NAMALWA (cell line): ENCODE data around the gene RFTN1.

ENCODE experiments used
- DNase-seq: peaks from one replicate; pipeline ENCODE4 v3.0.0-alpha.2; 2015; ENCODE audit warnings: low spot score

Gene RFTN1

GRCh38 chr3:16528581-16528993 is 15.1 kb upstream of the RFTN1 start:
- DNase-seq = no peak

GRCh38 chr3:16528106-16528505 is 14.6 kb upstream of the RFTN1 start:
- DNase-seq = no peak

- no peak for DNase-seq
These were observed 10.7 kb upstream of the RFTN1 start for GRCh38 chr3:16524196-16524595.

GRCh38 chr3:16523778-16524177 is 10.3 kb upstream of the RFTN1 start:
- DNase-seq = no peak

DNA sequence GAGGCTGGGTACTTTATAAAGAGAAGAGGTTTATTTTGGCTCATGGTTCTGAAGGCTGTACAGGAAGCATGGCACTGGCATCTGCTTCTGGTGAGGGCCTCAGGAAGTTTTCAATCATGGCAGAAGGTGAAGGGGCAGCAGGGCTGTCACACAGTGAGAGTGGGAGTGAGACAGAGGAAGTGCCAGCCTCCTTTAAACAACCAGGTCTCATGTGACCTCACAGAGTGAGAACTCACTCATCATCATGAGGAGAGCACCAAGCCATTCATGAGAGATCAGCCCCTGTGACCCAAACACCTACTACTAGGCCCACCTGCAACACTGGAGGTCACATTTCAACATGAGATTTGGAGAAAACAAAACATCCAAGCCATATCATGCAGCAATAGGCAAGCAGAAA is 9.3 kb upstream of the RFTN1 start:
- no peak for DNase-seq

GRCh38 chr3:16520970-16521881 is 7.7 kb upstream of the RFTN1 start:
- no peak for DNase-seq

DNA sequence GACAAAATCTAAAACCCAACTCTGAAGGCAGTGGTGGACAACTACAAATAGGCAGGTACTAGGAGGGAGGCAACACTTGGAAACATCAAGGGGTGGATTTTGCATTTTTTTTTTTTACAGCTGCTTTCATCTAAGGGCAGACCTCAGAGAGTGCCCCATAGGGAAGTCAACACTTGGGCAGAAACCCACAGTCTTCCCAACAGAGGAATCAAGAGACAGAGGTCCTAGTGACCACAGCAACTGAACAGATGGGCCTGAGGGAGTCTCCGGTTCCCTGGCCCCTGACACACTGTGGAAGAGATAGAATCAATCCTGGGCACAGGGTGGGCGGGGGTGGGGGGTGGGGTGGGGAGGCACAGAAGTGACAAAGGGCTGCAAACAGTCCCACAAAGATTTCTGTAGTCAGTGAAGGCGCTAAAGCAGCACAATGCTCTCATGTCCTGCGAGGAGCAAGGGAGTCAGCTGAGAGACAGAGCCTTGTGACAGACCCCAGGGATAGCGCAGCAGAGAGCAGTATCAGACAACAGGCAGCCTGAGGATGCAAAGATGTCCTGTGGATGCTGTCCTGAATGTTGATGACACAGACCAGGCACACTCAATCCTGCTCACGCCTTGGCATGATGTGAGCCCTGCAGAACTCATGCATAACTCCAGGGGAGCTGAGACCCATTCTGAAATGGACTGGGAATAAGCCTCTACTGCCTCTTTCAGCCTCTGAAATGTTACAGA is 6.9 kb upstream of the RFTN1 start:
- DNase-seq = no peak

- peak; percentile 67 for DNase-seq
These were observed 3.4 kb upstream of the RFTN1 start for GRCh38 chr3:16516695-16517481.

DNA sequence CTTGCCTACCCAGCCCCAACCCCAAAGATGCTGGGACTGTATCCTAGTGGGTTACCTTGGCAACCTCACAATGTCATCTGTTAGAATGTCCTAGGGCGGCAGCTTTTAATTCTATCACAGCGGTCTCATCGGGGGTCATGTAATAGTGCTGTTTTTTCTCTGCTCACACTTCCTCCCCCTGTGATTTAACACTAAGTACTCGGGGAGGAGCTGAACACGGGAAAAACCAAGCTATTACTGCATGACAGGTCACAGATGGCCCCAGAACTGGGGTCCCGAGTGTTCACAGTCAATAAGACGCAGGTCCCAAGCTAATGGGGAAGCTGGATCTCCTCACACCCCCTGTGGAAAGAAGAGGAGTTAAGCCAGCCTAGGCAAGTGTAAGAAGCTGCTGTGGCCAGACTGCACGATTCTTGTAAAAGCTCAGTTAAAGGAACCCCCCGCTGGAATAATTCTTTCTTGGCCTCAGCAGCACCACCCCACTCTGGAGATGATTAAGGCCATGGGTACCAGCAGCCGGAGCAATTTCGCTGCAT is 2.5 kb upstream of the RFTN1 start:
- peak; percentile 80 for DNase-seq

DNA sequence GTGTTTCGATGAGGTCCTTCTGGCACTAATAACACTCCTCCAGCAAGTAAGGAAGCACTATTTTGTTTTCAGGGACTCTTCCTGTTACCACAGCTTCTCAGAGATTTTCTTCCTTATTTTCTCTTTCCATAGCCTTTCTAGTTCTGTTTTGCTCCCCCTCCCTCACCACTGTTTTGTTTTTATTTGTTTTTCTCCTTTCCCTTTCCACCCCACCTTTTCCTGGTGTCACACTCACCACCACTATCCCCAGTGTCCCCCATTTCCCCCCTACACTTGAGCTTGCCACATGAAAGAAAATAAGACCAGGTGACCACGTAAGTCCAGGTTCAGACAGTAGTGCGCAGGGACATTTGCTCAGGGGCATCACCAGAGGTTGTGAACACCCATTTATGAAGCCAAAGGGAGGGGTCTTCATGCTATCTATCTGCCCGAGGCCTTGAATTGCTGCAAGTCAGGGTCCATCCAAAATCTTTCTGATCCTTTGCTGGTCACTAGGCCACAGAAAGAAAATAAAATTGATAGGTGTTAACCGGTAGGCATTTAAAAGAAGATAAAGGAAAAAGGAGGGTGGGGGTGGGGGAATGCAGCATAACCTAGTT is 1.4 kb upstream of the RFTN1 start:
- DNase-seq = peak; percentile 33

DNA sequence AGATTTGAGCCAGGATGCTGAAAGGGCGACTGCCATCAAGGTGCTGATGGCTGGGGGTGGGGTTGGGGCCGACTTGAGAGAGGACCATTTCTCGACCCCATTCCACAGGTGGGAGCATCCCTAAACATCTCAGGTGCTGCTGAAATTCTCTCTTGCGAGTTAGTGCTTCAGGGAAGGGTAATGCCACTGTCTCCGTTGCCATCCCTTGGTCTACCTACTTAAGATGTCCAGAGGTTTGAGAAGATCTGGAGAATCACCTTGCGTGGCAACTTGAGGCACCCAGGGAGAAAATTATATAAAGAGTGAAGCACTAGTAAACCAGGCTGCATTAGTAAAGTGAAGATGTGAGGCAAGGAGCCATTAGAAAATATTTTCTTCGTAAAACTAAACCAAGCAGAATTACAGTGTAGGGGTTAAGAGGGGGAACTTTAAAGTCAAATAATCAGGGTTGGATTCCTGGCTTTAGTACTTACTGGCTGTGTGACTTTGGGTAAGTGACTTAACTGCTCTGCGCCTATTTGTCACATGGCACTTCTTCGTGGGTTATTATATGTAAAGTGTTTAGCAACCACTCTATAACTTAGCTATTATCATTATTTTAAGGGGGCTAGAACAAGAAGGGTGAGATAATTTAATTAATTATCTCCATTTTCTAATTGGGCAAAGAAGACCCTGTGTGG is 662 bp upstream of the RFTN1 start:
- peak; percentile 41 for DNase-seq

- peak; percentile 91 for DNase-seq
These were observed 911 bp downstream of the RFTN1 start for GRCh38 chr3:16512435-16513140.

DNA sequence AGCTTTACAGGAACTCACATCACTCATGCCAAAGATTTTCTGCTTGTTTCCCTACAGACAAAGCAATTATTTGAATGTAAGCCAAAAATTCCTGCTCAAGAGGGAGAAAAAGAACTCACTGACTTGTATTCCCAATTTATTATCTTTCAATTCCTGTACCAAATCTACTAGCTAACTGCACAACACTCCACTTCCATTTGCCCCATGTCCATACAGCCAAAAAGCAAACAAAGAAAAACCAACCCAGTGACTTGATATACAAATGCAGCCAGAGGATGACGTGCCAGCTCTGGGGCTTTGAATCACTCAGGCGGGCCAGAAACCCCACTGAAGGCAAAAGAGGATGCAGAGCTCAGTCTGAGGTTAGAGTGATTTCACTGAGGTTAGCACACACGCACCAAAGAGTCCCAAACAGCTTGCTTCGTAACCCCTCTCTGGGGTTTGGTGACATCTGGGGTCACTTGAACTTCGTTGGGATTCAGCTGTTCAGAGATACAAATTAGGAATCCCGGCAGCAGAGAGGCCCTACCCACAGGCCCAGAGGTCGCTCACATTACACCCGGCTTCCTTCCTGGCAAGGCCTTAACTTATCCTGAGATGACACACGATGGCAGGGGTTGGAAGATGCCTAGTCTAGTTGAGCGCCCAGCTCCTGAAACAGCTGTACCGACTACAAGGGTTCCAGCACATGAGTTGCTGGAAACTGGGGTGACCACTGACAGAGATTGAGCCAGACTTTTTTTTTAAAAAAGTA is 1.6 kb downstream of the RFTN1 start:
- DNase-seq = peak; percentile 97

- peak; percentile 74 for DNase-seq
These were observed 2.7 kb downstream of the RFTN1 start for GRCh38 chr3:16510620-16511319.

DNA sequence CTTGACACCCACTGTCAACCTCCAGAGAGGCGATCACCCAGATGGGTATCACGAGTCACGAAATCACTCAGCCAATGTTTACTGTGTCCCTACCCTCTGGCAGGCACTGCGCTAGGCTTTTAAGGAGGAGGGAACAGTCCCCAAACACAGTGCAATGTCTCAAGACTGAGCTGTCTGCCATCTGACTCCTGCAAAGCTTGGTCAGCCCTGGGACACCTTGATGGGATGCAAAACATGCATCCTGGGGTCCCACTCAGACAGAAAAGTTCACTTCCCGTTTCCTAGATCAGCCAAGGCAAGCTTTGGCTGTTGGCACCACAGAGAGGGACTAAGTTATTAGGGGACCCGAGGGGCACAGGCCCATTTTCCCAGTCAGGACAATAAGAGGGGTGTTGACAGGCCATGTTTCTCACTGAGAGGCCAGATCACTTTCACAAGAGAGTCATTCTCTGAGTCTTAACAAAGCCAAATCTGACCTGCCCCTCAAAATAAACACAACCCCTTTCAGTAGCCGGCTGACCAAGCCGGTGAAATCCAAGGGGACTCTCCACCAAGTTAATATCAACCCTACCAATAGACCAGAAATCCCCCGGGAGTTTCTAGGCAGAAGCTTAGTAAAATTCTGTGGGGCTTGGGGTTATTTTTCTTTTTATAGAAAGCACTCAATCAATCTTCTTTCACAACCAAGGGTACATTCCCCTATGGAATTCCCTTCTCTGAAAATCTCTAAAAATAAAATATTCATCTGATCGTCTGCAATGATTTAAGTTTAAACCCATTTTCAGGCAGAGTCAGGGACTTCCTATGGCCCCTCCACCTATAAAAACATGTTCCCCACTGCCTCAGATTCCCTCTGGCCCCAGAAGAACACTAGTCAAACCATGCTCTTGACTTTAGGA is 3.5 kb downstream of the RFTN1 start:
- peak; percentile 64 for DNase-seq

GRCh38 chr3:16508591-16508995 is 4.9 kb downstream of the RFTN1 start:
- DNase-seq = peak; percentile 39

GRCh38 chr3:16508243-16508578 is 5.3 kb downstream of the RFTN1 start:
- DNase-seq = no peak

GRCh38 chr3:16507578-16508242 is 5.8 kb downstream of the RFTN1 start:
- no peak for DNase-seq
